Tibial artery (tissue), 4 donors: ENCODE results near the gene ZNF774.

Experiments used
- DNase-seq, 2 donors: peaks; one replicate each; pipeline ENCODE4 v3.0.0-alpha.2; 2019
- H3K27ac ChIP-seq, 2 donors: fragments of 200-600 bp; sonication (generic) in 1 of 2; 1 replicate in 1 of 2; 2 replicates in 1 of 2; pipeline ENCODE4 v1.5.1; 2018 to 2019; ENCODE audit warnings: mild to moderate bottlenecking in 1 of 2
- H3K27me3 ChIP-seq, 2 donors: fragments of 200-600 bp; sonication (generic) in 1 of 2; one replicate each; pipeline versions ENCODE4 v1.5.1 to v1.6.0; 2016 to 2019
- H3K36me3 ChIP-seq, 3 donors: fragments of 200-600 bp; sonication (generic) in 2 of 3; one replicate each; pipeline ENCODE4 v1.5.1; 2016 to 2019; ENCODE audit warnings: mild to moderate bottlenecking in 2 of 3
- H3K4me1 ChIP-seq, 4 donors: fragments of 200-600 bp; sonication (generic) in 2 of 4; 1 replicate in 3 of 4; 2 replicates in 1 of 4; pipeline ENCODE4 v1.5.1; 2016 to 2019
- H3K4me3 ChIP-seq, 2 donors: fragments of 200-600 bp; sonication (generic) in 1 of 2; 1 replicate in 1 of 2; 2 replicates in 1 of 2; pipeline ENCODE4 v1.5.1; 2018 to 2019; ENCODE audit warnings: mild to moderate bottlenecking in 2 of 2
- H3K9me3 ChIP-seq, 3 donors: fragments of 200-600 bp; sonication (generic) in 1 of 3; one replicate each; pipeline ENCODE4 v1.5.1; 2016 to 2019
- CTCF ChIP-seq, 2 experiments: fragments of 200-600 bp in 1 of 2; fragments of 450-650 bp in 1 of 2; IDR thresholded peaks; one replicate each; pipeline ENCODE4 v1.5.1; 2017 to 2019; ENCODE audit warnings: antibody characterized with exemption in 2 of 2, mild to moderate bottlenecking in 1 of 2, moderate library complexity in 1 of 2
- intact Hi-C: fragments of 100-400 bp; cut with DNase I; formaldehyde crosslinking; loops from one replicate; pipeline ENCODE4 v1.15.0; 2023; ENCODE audit warnings: low total_unique reads

The ZNF774 gene

GRCh38 chr15:90348456-90348855 lies 3.6 kb upstream of the ZNF774 start:
- intact Hi-C loops, result no loop called here
- DNase-seq, result no peak
- Histone ChIP-seq H3K27me3 (no peaks in the 10 kb centered on the region), H3K9me3 (no peaks in the 10 kb centered on the region), H3K27ac (no peak overlapping the region), H3K4me1 (peaks cover 0 to 20% (median 15%) of the 10 kb centered on the region in 4 donors), H3K36me3 (no peaks in the 10 kb centered on the region), H3K4me3 (no peak overlapping the region)
- TF ChIP-seq CTCF (IDR thresholded peaks at IDR 0.05), result no peak

- Histone ChIP-seq H3K9me3 (no peaks in the 10 kb centered on the region), H3K4me3 (no peak overlapping the region), H3K36me3 (no peaks in the 10 kb centered on the region), H3K27ac (no peak overlapping the region), H3K27me3 (no peaks in the 10 kb centered on the region), H3K4me1 (peaks cover 0 to 15% (median 10%) of the 10 kb centered on the region in 4 donors)
- TF ChIP-seq CTCF (IDR thresholded peaks at IDR 0.05), result no peak
- no peak for DNase-seq
- intact Hi-C loops, result no loop called here
Measured at GRCh38 chr15:90349072-90349471, 3.0 kb upstream of the ZNF774 start.

GRCh38 chr15:90349821-90350220 lies 2.3 kb upstream of the ZNF774 start:
- peaks cover 0 to 14% (median 9%) of the 10 kb centered on the region in 4 donors for H3K4me1 ChIP-seq
- intact Hi-C loops, result no loop called here
- H3K27me3 ChIP-seq, result no peaks in the 10 kb centered on the region
- no peak overlapping the region for H3K27ac ChIP-seq
- H3K9me3 ChIP-seq, result no peaks in the 10 kb centered on the region
- DNase-seq, result no peak
- no peak overlapping the region for H3K4me3 ChIP-seq
- H3K36me3 ChIP-seq, result no peaks in the 10 kb centered on the region
- TF ChIP-seq CTCF (IDR thresholded peaks at IDR 0.05), result no peak

- Histone ChIP-seq H3K4me3 (peak overlapping the region; percentile 80 to 83), H3K27ac (peak overlapping the region; percentile 82 to 87), H3K4me1 (peaks cover 0 to 14% (median 9%) of the 10 kb centered on the region in 4 donors), H3K27me3 (no peaks in the 10 kb centered on the region), H3K36me3 (no peaks in the 10 kb centered on the region), H3K9me3 (no peaks in the 10 kb centered on the region)
- no peak for TF ChIP-seq CTCF (IDR thresholded peaks at IDR 0.05)
- intact Hi-C loops, result no loop called here
- DNase-seq, result peak in 1 of 2 donors; percentile 27
Measured at GRCh38 chr15:90351479-90352106, 491 bp upstream of the ZNF774 start.

- no peaks in the 10 kb centered on the region for H3K9me3 ChIP-seq
- no peaks in the 10 kb centered on the region for H3K27me3 ChIP-seq
- TF ChIP-seq CTCF (IDR thresholded peaks at IDR 0.05), result no peak
- intact Hi-C loops, result no loop called here
- DNase-seq, result no peak
- H3K4me1 ChIP-seq, result peaks cover 0 to 14% (median 9%) of the 10 kb centered on the region in 4 donors
- no peak overlapping the region for H3K4me3 ChIP-seq
- no peak overlapping the region for H3K27ac ChIP-seq
- peaks cover 2 to 6% (median 6%) of the 10 kb centered on the region in 3 donors for H3K36me3 ChIP-seq
Measured at GRCh38 chr15:90354986-90355385, 2.9 kb downstream of the ZNF774 start.
